ENCODE measurements around the gene FKBP5.
"Not testable (repeated sequence)": the region's sequence is repeated elsewhere in the genome, so short reads cannot be mapped to it uniquely, and the experiment has no call there.

FKBP5 gene

DNA sequence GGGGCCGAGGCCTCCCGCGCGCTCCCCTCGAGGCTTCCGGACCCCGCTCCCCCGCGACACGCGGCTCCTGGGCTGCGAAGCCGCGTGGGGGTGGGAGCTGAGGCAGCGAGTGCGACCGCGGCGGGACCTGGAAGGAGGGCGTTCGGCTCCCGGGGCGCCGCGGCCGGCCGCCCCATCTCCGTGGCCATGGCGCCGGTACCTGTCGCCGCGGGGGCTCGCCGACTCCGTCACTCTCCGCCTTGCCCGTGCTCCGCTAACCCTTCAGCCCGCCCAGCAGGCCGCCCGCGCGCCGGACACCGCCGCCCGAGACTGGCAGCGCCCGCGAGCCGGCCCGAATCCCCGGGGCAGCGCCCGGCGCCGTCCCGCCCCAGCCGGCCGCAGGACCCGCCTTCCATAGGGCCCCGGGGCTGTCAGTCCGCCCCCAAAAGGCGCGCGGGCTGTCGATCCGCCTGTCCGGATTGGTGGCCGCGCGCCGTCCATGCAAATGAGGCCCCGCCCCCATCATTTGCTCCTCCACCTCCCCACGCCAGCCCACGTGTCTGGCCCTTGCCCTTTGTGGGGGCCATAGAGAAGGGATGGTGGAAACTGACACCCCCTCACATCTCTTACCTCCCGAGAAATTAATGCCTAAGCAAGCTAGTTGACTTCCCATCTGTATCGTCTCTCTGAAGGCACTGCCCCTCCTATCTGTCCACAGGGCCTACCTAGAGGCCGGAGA, at the start of gene FKBP5:
Gene FKBP5, minus strand, starts transcription at position 311 of the 718 bp plus-strand sequence. CDS start 46,091 bp downstream, outside the sequence.
- DNase-seq: peak; percentile 74 to 84

DNA sequence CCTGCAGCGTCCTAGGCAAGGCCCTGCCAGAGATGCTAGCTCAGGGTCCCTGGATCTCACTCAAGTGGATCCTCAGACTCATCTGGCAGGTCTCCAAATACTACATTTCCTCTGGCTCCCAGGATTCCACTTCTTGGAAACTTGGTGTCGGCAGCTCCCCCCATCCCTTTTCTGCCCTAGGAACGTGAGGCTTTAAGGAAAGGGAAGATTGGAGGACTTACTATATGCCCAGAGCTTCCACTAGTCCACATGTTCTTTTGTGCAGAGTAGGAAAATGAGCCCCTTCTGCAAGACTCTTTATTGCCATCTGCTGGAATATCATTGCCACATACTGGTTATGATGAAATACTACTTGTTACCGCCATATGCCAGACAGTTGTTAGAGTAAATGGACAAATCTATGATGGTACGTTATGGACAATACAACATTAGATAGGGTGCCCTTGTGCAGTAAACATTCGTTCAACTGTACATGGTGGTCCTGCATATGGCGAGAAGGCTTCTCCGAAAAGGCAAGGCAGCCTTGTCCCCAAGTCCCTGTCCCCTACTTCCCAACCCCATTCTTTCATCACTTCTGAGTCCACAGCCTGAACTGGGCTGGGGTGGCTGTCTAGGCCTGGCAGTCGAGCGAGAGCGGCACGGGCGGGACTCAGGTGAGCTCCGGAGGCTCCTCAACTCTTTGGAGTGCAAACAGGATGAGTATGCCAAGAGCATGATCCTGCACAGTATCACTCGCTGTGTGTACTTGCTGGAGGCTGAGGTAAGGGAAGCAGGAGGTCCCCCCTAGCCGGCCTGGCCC, 48.9 kb upstream of the FKBP5 start:
- peak; percentile 37 to 47 for DNase-seq

DNA sequence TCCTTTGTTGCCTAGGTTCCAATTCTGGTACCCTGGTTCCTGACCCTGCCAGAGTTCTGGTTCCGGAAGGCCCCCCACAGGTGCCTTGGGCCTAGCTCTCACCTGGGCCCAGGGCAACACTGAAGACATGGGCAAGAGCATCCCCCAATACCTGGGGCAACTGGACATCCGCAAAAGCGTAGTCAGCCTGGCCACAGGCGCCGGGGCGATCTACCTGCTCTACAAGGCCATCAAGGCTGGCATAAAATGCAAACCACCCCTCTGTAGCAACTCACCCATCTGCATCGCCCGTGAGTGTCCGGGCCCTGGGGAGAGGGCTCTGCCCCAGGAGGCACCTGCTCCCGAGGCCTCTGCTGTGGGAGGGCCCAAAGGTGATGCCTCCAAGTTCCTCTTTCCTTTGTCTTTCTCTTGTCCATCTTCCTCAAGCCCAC, 48.3 kb upstream of the FKBP5 start, which contains the start of gene ARMC12:
Gene ARMC12, plus strand, starts transcription at position 51 of the 431 bp plus-strand sequence. Its CDS starts 77 bp downstream, at position 128.
- DNase-seq: no peak

DNA sequence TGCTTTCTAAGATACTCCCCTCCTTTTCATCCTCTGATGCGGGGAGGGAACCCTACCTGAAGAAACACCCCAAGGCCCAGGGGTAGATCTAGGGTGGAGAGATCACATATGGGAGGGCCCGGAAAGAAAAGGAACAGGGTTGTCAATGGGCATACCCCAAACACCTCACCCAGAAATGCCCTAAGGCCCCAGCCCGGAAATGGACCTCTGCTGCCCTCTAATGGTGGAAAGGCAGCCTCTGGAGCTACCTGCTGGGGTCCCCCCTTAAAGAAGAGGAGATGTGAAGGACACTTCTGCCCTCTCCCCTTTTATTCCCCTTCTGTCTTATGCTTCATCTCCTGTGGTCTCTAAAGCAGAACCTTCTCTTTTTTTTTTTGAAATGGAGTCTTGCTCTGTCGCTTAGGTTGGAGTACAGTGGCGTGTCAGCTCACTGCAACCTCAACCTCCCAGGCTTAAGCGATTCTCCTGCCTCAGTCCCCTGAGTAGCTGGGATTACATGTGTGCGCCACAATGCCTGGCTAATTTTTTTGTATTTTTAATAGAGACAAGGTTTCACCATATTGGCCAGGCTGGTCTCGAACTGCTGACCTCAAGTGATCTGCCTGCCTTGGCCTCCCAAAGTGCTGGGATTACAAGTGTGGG, 47.7 kb upstream of the FKBP5 start:
- peak; percentile 25 to 45 for DNase-seq

DNA sequence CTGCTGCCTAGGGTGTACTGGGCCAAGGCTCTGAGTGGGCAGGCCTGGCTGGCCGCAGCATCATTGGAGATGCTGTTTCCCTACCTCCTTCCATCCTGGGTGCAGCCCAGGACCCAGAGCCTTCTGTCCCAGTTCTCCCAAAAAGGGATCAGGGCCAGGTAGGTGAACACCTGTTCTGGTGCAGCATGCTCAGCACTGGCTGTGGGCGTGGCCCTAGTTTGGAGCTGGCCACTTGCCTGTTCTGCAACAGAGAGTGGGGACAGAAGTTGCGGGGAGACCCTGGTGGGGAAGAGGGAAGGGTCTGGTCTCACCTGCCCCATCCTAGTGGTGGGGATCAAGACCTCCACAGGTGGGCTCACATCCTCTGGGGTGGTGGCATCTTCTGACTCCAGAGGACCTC, 46.7 kb upstream of the FKBP5 start:
- no peak for DNase-seq

DNA sequence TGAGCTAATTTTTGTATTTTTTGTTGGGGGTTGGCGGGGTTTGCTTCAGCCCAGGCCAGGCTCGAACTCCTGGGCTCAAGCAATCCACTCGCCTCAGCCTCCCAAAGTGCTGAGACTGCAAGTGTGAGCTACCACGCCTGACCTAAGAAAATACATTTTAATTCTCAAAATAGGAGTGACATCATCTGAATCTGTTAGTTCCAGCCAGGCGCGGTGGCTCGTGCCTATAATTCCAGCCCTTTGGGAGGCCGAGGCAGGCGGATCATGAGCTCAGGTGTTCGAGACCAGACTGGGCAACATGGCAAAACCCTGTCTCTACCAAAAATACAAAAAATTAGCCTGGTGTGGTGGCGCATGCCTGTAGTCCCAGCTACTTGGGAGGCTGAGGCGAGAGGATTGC, 45.6 kb upstream of the FKBP5 start:
- DNase-seq: not testable (repeated sequence)

DNA sequence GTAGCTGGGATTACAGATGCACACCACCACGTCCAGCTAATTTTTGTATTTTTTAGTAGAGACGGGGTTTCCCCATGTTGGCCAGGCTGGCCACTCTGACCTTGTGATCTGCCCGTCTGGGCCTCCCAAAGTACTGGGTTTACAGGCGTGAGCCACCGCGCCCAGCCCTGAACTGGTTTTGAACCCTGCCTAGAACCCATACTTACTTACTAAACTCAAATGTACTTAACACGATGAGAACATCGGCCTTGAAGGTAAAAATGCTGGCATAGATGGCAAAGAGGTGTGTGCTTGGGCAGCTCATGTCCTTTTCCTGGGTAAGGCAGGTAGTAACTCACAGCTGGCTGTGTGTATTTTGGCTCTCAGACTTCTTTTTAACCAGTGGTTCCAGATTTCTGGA, 44.9 kb upstream of the FKBP5 start:
- no peak for DNase-seq

DNA sequence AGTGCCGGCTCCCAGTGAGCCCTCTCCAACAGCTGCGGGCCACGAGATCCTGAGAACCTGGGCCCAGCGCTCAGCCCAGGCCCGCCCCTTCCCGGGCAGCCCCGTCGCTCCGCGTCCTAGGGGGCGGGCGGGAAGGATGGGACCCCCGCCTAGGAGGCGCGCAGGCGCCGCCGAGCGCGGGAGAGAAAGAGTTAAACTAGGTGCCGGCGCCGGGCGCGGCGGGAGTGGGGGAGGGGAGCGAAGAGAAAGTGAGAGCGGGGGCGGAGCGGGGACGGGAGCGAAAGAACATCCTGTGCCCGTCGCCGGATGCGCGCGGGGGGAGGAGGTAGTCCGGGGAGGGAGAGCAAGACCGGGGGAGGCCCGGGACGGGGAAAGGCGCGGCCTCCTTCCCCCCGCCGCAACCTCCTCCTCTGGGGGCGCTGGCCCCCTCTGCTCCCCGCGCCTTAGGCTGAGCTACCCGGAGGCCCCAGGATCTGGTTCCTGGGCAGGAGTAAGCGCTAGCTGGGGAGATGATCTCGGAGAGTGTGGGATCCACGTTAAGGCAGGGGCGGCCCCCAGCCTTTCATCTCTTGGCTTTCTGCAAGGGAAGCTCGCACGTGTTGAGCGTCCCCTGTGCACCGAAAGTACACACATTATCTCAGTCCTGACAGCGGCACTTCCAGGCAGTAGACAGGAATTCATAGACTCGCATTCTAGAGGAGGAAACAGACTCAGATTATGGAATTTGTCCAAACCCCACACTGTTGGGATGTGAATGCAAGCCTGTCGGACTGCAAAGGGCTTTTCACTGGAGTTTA, 43.2 kb upstream of the FKBP5 start:
- DNase-seq: peak; percentile 64 to 71

DNA sequence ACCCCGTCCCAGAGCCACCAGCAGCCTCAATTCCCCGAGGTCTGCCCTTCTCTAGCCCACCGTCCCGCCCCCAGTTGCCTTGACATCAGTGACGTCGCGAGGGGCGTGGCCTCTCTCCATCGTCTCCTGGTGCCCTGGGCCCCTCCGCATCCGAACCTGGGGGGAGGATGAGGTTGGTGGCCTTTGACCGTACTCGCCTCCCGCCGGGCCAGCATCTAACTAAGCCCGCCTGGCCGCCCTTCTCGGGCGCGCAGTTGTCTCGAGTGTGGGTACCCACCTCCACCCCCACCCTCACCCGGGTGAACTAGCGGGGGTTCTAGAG, 42.7 kb upstream of the FKBP5 start:
- peak; percentile 91 to 92 for DNase-seq

DNA sequence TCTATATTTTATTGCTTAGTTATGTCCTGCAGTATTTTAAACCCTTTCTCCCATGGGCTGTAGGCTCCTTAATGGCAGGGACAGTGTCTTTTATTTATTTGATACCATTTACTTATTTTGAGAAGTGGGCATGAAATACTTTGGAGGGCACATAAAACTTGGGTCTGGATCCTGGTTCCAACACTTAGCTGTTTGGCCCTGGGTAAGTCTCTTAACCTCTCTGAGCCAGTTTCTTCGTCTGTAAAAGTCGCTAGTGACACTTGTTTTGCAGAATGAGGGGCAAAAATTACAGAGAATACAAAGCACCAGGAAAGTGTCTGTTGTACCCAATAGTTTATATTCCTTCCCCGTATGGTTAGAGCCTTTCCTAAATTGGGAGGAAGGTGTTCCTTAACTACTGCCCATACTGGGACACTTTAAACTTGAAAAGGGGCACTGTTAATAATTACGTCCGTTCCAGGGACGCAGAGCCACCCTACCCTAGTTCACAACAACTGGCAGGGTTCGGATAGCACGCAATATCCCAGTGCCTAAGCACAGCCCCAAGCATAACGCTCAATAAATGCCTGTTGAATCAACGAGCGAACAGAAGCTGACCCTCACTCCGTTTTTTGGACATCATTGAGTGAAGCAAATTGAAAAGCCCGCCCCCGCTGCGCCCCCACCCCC, 42.2 kb upstream of the FKBP5 start:
- no peak for DNase-seq

DNA sequence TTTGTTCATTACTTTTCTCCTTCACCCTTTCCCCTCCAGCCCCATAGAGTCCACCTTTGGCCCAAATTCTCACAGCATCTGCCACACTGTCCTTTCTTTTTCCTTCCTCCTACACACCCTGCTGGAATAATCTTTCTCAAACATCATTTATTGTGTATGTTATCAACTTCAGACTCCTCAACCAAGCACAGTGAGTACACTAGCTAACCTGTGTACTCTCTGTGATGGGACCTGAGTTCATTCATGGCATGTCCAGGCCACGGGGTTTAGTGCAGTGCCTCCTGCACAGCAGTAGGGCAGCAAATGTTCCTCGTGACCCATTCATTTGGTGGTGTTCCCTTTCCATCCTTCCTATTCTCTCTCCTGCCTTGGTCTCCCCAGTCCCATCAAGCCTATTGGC, 41.0 kb upstream of the FKBP5 start:
- no peak for DNase-seq

DNA sequence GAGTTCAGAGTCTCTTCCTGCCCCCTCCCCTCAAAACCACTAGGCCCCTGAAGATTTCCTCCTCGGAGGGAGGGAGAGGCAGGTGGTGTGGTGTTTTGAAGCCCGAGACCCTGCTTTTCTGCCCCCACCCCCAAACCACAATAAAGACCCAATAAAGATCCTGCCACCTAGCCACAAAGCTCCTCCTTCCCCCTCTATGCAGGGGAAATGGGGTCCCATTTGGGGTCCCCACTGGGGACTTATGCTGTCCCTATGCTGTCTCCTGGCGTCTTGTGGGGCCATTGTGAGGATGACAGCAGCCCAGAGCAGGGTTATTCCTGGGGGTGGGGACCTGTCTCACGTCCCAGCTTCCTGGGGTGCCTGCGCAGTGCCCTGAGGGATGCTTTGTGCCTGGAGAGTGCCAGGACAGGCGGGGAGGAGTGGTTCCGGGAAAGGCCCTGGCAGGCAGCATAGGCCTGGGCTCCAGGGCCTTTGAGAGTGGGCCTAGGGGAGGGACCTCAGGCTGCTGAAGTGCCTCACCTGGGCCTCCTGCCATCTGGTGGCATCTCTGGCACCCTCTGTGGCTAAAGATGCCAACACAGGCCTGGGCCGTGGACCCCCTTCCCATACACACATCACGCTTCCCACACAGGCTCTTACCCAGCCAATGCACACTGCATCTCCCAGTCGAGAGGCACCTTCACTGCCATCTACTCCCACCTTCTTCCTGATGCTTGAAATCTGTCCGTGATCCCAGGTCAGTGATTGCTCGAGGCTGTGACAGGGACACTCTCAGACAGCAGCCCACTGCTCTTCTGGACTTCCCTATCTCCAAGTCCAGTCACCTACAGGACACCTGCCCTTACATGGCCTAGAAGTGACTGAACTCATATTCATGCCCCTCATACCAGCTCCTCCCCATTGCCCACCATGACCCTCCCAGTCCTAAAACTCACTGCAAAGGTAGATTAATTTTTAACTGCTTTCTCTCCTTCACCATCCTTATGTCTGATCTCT, 40.3 kb upstream of the FKBP5 start:
- DNase-seq: no peak

DNA sequence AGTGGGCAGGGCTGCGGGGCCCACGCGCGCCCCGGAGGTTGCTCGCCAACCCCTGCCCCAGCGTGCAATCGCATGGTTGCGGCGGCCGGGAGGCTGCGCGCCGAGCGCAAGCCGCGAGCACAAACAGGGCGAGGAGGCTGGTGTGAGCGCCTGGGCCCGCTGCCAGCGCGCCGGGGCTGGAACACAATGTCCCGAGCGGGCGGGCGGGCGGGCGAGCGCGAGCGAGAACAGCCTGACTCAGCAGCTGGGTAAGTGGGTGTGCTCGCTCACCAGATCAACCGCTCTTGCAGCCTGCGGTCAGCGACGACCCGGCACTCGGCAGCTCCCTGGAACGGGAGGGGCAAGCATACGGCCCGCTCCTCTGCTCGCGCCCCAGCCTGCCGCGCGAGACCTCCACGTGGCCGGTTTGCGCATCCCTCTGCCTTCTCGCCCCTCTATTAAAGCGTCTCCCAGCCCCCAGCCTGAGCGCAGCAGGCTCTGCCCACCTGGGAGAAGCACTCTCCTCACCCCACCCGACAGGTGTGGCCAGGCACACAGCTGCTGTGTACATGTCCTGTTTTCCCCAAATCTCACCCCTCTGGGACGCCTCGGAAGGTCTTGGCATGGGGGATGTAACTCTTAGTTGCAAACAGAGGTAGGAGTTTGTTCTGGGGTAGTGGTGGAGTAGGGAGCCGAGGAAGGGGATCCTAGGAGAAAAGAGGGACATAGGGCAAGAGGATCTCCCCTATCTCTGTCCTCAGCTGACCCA, 39.4 kb upstream of the FKBP5 start:
- DNase-seq: peak; percentile 11 to 27

DNA sequence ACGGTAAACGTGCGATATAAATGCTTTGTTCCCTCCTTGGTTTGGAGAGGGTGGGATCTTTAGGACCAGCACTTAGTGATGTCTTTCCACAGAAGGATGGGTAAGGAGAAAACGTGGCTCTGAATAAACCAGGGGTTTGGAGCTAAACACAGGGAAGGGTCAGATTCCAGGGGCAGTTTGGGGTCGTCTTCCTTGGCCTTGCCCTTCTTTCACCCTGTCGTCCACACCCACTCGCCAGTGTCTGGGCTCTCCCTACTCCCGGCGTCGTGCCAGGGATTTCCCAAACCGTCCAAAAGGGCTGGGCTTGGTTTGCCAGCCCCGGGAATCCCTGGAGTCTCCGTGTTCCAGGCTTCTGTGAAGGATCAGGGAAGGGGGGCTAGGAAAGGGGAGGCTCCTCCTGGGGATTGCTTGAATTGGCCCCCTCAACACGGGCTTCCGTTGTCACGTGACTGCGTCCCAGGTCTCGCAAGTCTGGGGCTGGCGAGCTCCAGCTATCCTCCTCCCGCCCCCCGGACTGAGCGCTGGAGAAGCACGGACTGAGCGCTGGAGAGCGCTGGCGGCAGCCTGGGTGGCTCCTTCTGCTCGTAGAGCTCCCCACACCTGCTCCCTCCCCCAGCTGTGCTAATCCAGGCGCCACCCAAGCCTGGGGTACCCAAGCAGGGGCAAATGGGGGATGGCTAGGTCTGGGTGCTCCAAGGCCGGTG, 38.7 kb upstream of the FKBP5 start:
- peak; percentile 37 to 40 for DNase-seq

DNA sequence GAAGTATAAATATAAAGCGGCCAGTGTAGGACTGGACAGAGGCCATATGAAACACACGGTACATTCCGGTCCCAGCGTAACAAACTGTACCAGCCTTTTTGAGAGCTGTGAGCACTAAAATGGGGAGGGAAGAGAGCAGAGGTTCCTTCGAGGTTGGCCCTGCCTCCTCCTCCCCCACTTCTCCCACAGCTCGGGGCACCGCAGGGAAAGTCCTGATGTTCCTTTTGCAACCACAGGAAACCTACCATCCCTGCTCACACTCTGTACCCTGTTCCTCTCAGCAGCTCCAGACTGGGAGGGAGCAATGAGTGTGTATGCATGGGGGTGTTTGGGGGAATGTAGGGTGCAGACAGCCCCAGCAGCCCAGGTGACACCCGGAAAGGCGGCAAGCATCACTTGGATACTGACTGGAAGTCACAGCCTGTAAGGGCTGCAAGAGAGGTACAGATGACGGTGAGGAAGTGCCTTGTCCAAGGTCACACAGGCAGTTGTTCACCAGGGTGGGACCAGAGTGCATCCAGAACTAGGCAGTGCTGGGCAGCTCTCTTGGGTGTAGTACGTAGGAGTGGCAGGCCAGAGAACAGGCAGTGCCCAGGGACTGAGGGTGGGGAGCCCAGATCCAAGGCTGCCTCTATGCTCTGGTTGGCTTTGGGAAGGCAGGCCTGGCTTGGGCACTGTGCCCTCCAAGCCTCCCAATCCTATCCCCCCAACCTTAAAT, 37.2 kb upstream of the FKBP5 start:
- no peak for DNase-seq

DNA sequence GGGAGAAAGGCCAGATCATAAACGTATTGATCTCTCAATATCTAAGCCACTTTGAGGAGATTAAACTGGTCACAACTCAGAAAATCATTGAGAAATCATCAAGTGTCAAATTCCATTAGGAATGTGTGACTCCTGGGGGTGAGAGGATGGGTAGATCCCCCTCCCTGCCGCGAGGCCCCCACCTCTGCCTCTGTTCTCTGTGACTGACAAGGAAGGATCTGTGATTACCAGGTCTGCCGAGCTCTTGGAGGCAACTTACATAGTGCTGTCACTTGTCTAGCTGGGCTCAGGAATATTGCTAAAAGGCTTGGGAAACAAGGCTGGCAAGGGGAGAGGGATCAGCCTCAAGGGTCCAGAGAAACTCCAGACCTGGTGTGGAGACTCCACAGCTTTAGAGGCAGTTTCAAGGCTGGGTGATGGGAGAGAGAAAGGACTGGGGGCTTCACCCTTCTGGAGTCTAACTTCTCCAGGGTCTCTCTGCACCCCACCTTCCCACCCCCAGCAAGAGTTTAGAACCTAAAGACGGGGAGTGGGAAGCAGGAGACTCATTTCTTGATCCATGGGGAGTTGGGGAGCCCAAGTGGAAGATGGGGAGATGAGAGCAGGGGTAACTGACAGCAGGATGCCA, 36.5 kb upstream of the FKBP5 start:
- no peak for DNase-seq

DNA sequence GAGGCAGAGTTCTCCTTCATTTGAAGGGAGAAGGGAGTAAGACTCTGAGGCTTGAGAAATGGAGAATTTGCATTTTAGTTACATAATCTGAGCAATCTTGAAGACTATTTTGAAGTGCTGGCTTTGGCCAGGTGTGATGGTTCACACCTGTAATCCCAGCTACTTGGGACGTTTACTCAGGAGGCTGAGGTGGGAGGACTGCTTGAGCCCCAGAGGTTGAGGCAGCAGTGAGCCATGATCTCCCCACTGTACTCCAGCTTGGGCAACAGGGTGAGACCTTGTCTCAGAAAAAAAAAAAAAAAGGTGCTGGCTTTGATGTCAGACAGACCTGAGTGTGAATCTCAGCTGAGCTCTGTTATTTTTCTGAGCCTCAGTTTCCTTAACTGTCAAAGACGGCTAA, 35.8 kb upstream of the FKBP5 start:
- no peak for DNase-seq

DNA sequence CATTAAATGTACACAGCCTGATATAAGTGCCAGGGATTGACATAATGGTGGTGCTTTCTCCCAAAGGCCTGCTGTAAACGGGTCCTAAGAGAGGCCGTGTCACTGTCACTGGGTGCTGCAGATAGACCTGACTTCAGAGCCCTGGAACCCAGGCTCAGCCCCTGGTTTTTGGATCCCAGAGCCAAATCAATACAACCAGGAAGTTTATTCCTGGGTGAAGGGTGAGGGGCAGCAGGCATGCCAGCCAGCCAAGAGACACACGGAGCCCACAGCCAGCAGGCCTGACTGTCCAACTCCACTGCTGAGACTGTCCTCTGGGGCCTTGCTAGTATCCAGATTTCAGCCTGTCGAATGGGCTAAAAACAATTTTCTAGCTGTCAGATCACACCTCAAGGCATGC, 35.3 kb upstream of the FKBP5 start:
- no peak for DNase-seq

Data from NCI-H1930 (cell line).